K562 (cell line): ENCODE data around the gene TMEM176B. TPM values are rescaled to one million over a fixed set of nuclear protein-coding genes. Genes with fewer than 3 reads are reported as not detected.

ENCODE experiments used
- ATAC-seq: fragments of 200-7000 bp; cut with Tn5 transposase; 3 replicates; pipeline ENCODE4 v1.9.1; 2020; ENCODE audit warnings: moderate library complexity
- BruUV-seq: library from RNA; stranded (reverse); fragments of 400-500 nt; replicated peaks from 2 replicates; lab custom pipeline; 2021; lab: Mats Ljungman, UMichigan
- CTCF ChIA-PET: fragments of 300-600 bp; formaldehyde crosslinking; extraction: SDS; loops from one replicate; lab custom pipeline; 2021; ENCODE audit warnings: low intra/inter-chr PET ratio; lab: Yijun Ruan, JAX
- POLR2A ChIA-PET: fragments of 300-600, 350-650 bp; sonication (Branson Sonifier 250); formaldehyde crosslinking; extraction: SDS; loops from one replicate; lab custom pipeline; 2021; ENCODE audit warnings: antibody characterized with exemption, inconsistent platforms; lab: Yijun Ruan, JAX
- DNase-seq, 4 experiments: peaks; one replicate each; pipeline versions ENCODE4 v3.0.0 to v3.0.0-alpha.2; 2011 to 2018; ENCODE audit warnings: low spot score in 3 of 4, mixed read lengths in 3 of 4; ENCODE audit errors: extremely low read depth in 1 of 4
- FAIRE-seq: peaks from 2 replicates; lab custom pipeline; 2011; peaks lifted over from hg19 to GRCh38; lab: Jason Lieb, UNC
- H2AFZ ChIP-seq: 2 replicates; pipeline ENCODE4 v1.6.0; 2011; ENCODE audit warnings: low read depth, low read length, control low read depth, inconsistent platforms
- H3K27ac ChIP-seq: fragments of 200-600 bp; 3 replicates; pipeline ENCODE4 v1.8.0; 2011; ENCODE audit warnings: low read depth, mild to moderate bottlenecking, control low read depth, inconsistent platforms, low read length, moderate library complexity, mixed read lengths; ENCODE audit errors: extremely low read depth
- H3K27me3 ChIP-seq, 2 experiments: fragments of 300-600 bp in 1 of 2; 2 replicates in 1 of 2; 3 replicates in 1 of 2; pipeline versions ENCODE4 v1.6.0 to v1.8.0; 2011; ENCODE audit warnings: inconsistent platforms in 2 of 2, low read length in 2 of 2, mild to moderate bottlenecking in 1 of 2, mixed read lengths in 1 of 2, moderate library complexity in 1 of 2; ENCODE audit not compliant: control insufficient read depth in 2 of 2, insufficient read depth in 2 of 2
- H3K36me3 ChIP-seq: fragments of 300-600 bp; 3 replicates; pipeline ENCODE4 v1.8.0; 2011; ENCODE audit warnings: mild to moderate bottlenecking, low read length, inconsistent platforms; ENCODE audit not compliant: control insufficient read depth, insufficient read depth
- H3K4me1 ChIP-seq, 2 experiments: fragments of 200-600 bp in 1 of 2; replicated peaks in 1 of 2; 2 replicates in 1 of 2; 3 replicates in 1 of 2; pipeline versions ENCODE4 v1.5.1 to v1.8.0; 2011; ENCODE audit warnings: inconsistent platforms in 2 of 2, low read length in 2 of 2, mild to moderate bottlenecking in 1 of 2, mixed read lengths in 1 of 2, moderate library complexity in 1 of 2; ENCODE audit not compliant: control insufficient read depth in 2 of 2, insufficient read depth in 2 of 2
- H3K4me2 ChIP-seq: 2 replicates; pipeline ENCODE4 v1.6.1; 2011; ENCODE audit warnings: low read length, control low read depth, inconsistent platforms, mixed read lengths; ENCODE audit not compliant: insufficient read depth
- H3K4me3 ChIP-seq: fragments of 200-600 bp; sonication (generic), shearing (Covaris generic); 2 replicates; pipeline ENCODE4 v1.5.1; 2016; ENCODE audit warnings: control low read depth, inconsistent platforms
- H3K79me2 ChIP-seq: fragments of 200-600 bp; 3 replicates; pipeline ENCODE4 v1.8.0; 2011; ENCODE audit warnings: low read length, inconsistent platforms; ENCODE audit not compliant: control insufficient read depth, insufficient read depth
- H3K9ac ChIP-seq, 2 experiments: 2 replicates each; pipeline versions ENCODE4 v1.6.0 to v1.6.1; 2011; ENCODE audit warnings: low read depth in 2 of 2, low read length in 2 of 2, control low read depth in 1 of 2, inconsistent platforms in 1 of 2, mild to moderate bottlenecking in 1 of 2, mixed read lengths in 1 of 2; ENCODE audit not compliant: insufficient read depth in 1 of 2
- H3K9me1 ChIP-seq: one replicate; pipeline ENCODE4 v1.6.0; 2011; ENCODE audit warnings: inconsistent platforms, mild to moderate bottlenecking, low read length, moderate library complexity; ENCODE audit not compliant: control insufficient read depth, insufficient read depth
- H3K9me3 ChIP-seq: replicated peaks from 2 replicates; pipeline ENCODE4 v1.5.1; 2011; ENCODE audit warnings: low read depth, low read length, inconsistent platforms; ENCODE audit not compliant: control insufficient read depth, insufficient read depth
- H4K20me1 ChIP-seq: replicated peaks from 2 replicates; pipeline ENCODE4 v1.6.1; 2011; ENCODE audit warnings: low read length, inconsistent platforms, mixed read lengths; ENCODE audit not compliant: control insufficient read depth, insufficient read depth
- ESRRA ChIP-seq: fragments of 450-650 bp; IDR thresholded peaks from 2 replicates; pipeline ENCODE4 v1.6.1; 2014; ENCODE audit warnings: low read depth, mild to moderate bottlenecking, moderate library complexity, borderline replicate concordance
- EWSR1 ChIP-seq: fragments of 450-650 bp; IDR thresholded peaks from 2 replicates; pipeline ENCODE4 v1.6.1; 2018; ENCODE audit warnings: borderline replicate concordance, mild to moderate bottlenecking, low read depth, moderate library complexity; ENCODE audit not compliant: partially characterized antibody
- FOXJ3 ChIP-seq: sonication (generic); formaldehyde crosslinking; IDR thresholded peaks from 2 replicates; pipeline ENCODE4 v1.4.0; 2020; ENCODE audit warnings: mild to moderate bottlenecking, missing genetic modification reagents
- HIVEP1 ChIP-seq: fragments of 250-450 bp; sonication (Bioruptor Pico); IDR thresholded peaks from 2 replicates; pipeline ENCODE4 v1.4.0; 2020; ENCODE audit warnings: mild to moderate bottlenecking
- HNRNPL ChIP-seq: fragments of 200-400 bp; formaldehyde crosslinking; IDR thresholded peaks from 2 replicates; pipeline ENCODE4 v1.6.1; 2017; ENCODE audit warnings: low read depth, mild to moderate bottlenecking, low read length
- LEF1 ChIP-seq: fragments of 450-650 bp; IDR thresholded peaks from 2 replicates; pipeline ENCODE4 v1.6.1; 2016; ENCODE audit warnings: mild to moderate bottlenecking
- MECOM ChIP-seq: fragments of 250-450 bp; sonication (Bioruptor Pico); IDR thresholded peaks from 2 replicates; pipeline ENCODE4 v1.8.0; 2022; ENCODE audit warnings: inconsistent platforms
- MTA3 ChIP-seq: fragments of 450-650 bp; formaldehyde crosslinking; IDR thresholded peaks from 2 replicates; pipeline ENCODE4 v1.6.1; 2017; ENCODE audit warnings: mild to moderate bottlenecking, borderline replicate concordance
- PTTG1 ChIP-seq: fragments of 450-650 bp; IDR thresholded peaks from 2 replicates; pipeline ENCODE4 v1.6.1; 2016; ENCODE audit warnings: low read depth, mild to moderate bottlenecking, missing genetic modification characterization, missing compliant biosample characterization
- RHOXF2B ChIP-seq: fragments of 250-450 bp; sonication (Bioruptor Pico); conservative IDR thresholded peaks from 2 replicates; pipeline ENCODE4 v1.5.1; 2021
- SETDB1 ChIP-seq: IDR thresholded peaks from one replicate; pipeline ENCODE4 v1.6.1; 2012; ENCODE audit warnings: low read length, control low read depth, inconsistent platforms
- TEAD4 ChIP-seq, 2 experiments: sonication (generic) in 1 of 2; formaldehyde crosslinking in 1 of 2; IDR thresholded peaks; 2 replicates each; pipeline versions ENCODE4 v1.6.1 to v1.8.0; 2012 to 2022; ENCODE audit warnings: borderline replicate concordance in 1 of 2, inconsistent platforms in 1 of 2, low read length in 1 of 2, mild to moderate bottlenecking in 1 of 2, missing genetic modification reagents in 1 of 2
- ZFP36 ChIP-seq: fragments of 150-350 bp; IDR thresholded peaks from 2 replicates; pipeline ENCODE4 v1.6.1; 2018; ENCODE audit warnings: low read length, low read depth; ENCODE audit not compliant: partially characterized antibody
- ZNF584 ChIP-seq: fragments of 200-800 bp; sonication (Bioruptor generic); IDR thresholded peaks from 2 replicates; pipeline ENCODE4 v1.6.1; 2016; ENCODE audit warnings: low read depth, mild to moderate bottlenecking, missing genetic modification characterization, missing compliant biosample characterization
- WGBS: fragments of 100-300 bp; shearing (Covaris generic); methylation state at CpG from one replicate; pipeline ENCODE4 v1.1.6; 2016; ENCODE audit warnings: low coverage, mixed read lengths; ENCODE audit not compliant: insufficient coverage; ENCODE audit errors: missing lambda C conversion rate; 5-methylcytosine and 5-hydroxymethylcytosine counted together
- in situ Hi-C: fragments of 300-500 bp; cut with MboI; formaldehyde crosslinking; loops from 4 replicates; pipeline ENCODE4 v1.15.0; 2018; ENCODE audit warnings: inconsistent platforms, mixed read lengths
- intact Hi-C: fragments of 100-400 bp; cut with micrococcal nuclease; formaldehyde crosslinking; loops from 2 replicates; pipeline ENCODE4 v1.14.2; 2022
- polyA plus RNA-seq, 8 experiments: library from polyadenylated mRNA; depleted of rRNA in 4 of 8; stranded (reverse) in 5 of 8; unstranded in 3 of 8; fragments of >200 nt; fragmentation: Nextera tagmentation in 2 of 8; fragmentation: Illumina TruSeq in 1 of 8; extraction: Ambion mirVana in 2 of 8; extraction: Trizol in 1 of 8; gene quantifications; 2 replicates each; pipeline versions ENCODE4 v1.2.1 to v1.2.3, GENCODE V29; 2011 to 2014; ENCODE audit warnings: inconsistent platforms in 1 of 8, missing spikeins in 1 of 8
- total RNA-seq, 7 experiments: library from RNA; depleted of rRNA in 6 of 7; stranded (reverse); fragments of >200 nt in 6 of 7; fragmentation: Illumina TruSeq in 2 of 7; extraction: Trizol in 2 of 7; gene quantifications; 2 replicates each; pipeline versions ENCODE4 v1.2.1 to v1.2.3, GENCODE V29; 2011 to 2021; ENCODE audit warnings: low replicate concordance in 1 of 7

Gene TMEM176B
- total and polyA plus RNA-seq, 9 of the 15 experiments (the other 6 are each of a cell fraction or from before 2014, with no cell fraction given): 0.19 to 0.60 TPM; not detected in 7

GRCh38 chr7:150823484-150824126 lies 23.4 kb upstream of the TMEM176B start:
- peak overlapping the region; percentile 29; the same call in 1 of the 2 replicates for H3K4me2 ChIP-seq
- in situ Hi-C loops (no loop called here), intact Hi-C loops (no loop called here)
- no peaks in the 10 kb centered on the region for H3K79me2 ChIP-seq
- 10% methylated on average over 10 of the region's 10 CpGs for WGBS
- ChIA-PET POLR2A (interaction anchor here (0.6 to 1.8 kb wide), 11 partner anchors 8 to 788 kb away, joined by 3 to 8 read pairs (median 3); no protein-coding TSS in a partner anchor), CTCF (interaction anchor here (0.7 kb wide), 1 partner anchor 315 kb away, joined by 3 read pairs; no protein-coding TSS in a partner anchor)
- FAIRE-seq (peak; percentile 40), DNase-seq (peak in 2 of 4 experiments; percentile 15 to 32), ATAC-seq (peak; percentile 76)
- peak overlapping the region; percentile 23; the same call in 1 of the 3 replicates for H3K27ac ChIP-seq
- peaks cover 3% of the 10 kb centered on the region; the same call in 1 of the 2 replicates for H3K9me3 ChIP-seq
- no peaks in the 10 kb centered on the region for H3K36me3 ChIP-seq
- H3K4me3 ChIP-seq: no peak overlapping the region
- H3K27me3 ChIP-seq: peaks cover 2 to 19% of the 10 kb centered on the region in 2 experiments; a peak in 3 of 5 replicates
- no peak overlapping the region for H3K9ac ChIP-seq
- no peaks in the 10 kb centered on the region for H4K20me1 ChIP-seq
- peaks cover 5 to 11% of the 10 kb centered on the region in 2 experiments; a peak in 3 of 5 replicates for H3K4me1 ChIP-seq
- H2AFZ ChIP-seq: peak overlapping the region; percentile 78
- no TSS peak for BruUV-seq
- no peaks in the 10 kb centered on the region for H3K9me1 ChIP-seq
- no peak for TF ChIP-seq HIVEP1 (CRISPR knock-in tag)
- peak; percentile 61; the same call in 1 of the 2 replicates for TF ChIP-seq LEF1
- no peak for TF ChIP-seq RHOXF2B
- TF ChIP-seq ESRRA: peak; percentile 30; the same call in 1 of the 2 replicates
- TF ChIP-seq TEAD4 (IDR thresholded peaks at IDR 0.05; ENCODE audit: low read length): peak; percentile 15; the same call in 1 of the 2 replicates
- TF ChIP-seq TEAD4 (CRISPR knock-in tag; IDR thresholded peaks at IDR 0.05; ENCODE audit: borderline replicate concordance): no peak
- peak; percentile 22 for TF ChIP-seq ZFP36
- no peak for TF ChIP-seq PTTG1 (tag)
- no peak for TF ChIP-seq ZNF584 (CRISPR knock-in tag)
- no peak for TF ChIP-seq SETDB1
- TF ChIP-seq MTA3: peak; percentile 20; the same call in 1 of the 2 replicates
- 0 out of 2 replicates have a peak, but pooled peaks have one; percentile 7 for TF ChIP-seq MECOM (CRISPR knock-in tag)
- no peak for TF ChIP-seq EWSR1
- TF ChIP-seq FOXJ3 (CRISPR knock-in tag): no peak
- no peak for TF ChIP-seq HNRNPL
